BJ (cell line): ENCODE measurements around the gene GOLGA1. TPM values are rescaled to one million over a fixed set of nuclear protein-coding genes. Genes with fewer than 3 reads are reported as not detected.
"Not testable (repeated sequence)": the region's sequence is repeated elsewhere in the genome, so short reads cannot be mapped to it uniquely, and the experiment has no call there.

ENCODE experiments used
- CTCF ChIA-PET: fragments of 350-600 bp; formaldehyde crosslinking; extraction: SDS; loops from one replicate; lab custom pipeline; 2021; ENCODE audit warnings: antibody characterized with exemption, inconsistent platforms; lab: Yijun Ruan, JAX
- POLR2A ChIA-PET: fragments of 300-600 bp; sonication (Branson Sonifier 250); formaldehyde crosslinking; extraction: SDS; loops from one replicate; lab custom pipeline; 2021; ENCODE audit warnings: antibody characterized with exemption; lab: Charles Lee
- DNase-seq: peaks from one replicate; pipeline ENCODE4 v3.0.0-alpha.2; 2011; ENCODE audit warnings: low read depth
- H3K27me3 ChIP-seq: 2 replicates; pipeline ENCODE4 v1.6.0; 2011; ENCODE audit warnings: low read length; ENCODE audit not compliant: control insufficient read depth, insufficient read depth
- H3K36me3 ChIP-seq: 2 replicates; pipeline ENCODE4 v1.5.1; 2011; ENCODE audit warnings: low read length; ENCODE audit not compliant: control insufficient read depth, insufficient read depth
- H3K4me3 ChIP-seq: 2 replicates; pipeline ENCODE4 v1.5.1; 2011; ENCODE audit warnings: low read depth, mild to moderate bottlenecking, control low read depth, low read length
- polyA plus RNA-seq: library from polyadenylated mRNA; depleted of rRNA; stranded (reverse); fragments of >200 nt; gene quantifications from 2 replicates; pipeline ENCODE4 v1.2.3, GENCODE V29; 2011
- TF ChIP-seq, protein P1 (sequence below): IDR thresholded peaks from 2 replicates; pipeline ENCODE4 v1.5.1; 2011; ENCODE audit warnings: low read depth, mild to moderate bottlenecking, control low read depth, inconsistent platforms, low read length, moderate library complexity; ENCODE audit not compliant: insufficient read depth

The GOLGA1 gene
- polyA plus RNA-seq, 1 experiment, result 12.4 TPM

DNA sequence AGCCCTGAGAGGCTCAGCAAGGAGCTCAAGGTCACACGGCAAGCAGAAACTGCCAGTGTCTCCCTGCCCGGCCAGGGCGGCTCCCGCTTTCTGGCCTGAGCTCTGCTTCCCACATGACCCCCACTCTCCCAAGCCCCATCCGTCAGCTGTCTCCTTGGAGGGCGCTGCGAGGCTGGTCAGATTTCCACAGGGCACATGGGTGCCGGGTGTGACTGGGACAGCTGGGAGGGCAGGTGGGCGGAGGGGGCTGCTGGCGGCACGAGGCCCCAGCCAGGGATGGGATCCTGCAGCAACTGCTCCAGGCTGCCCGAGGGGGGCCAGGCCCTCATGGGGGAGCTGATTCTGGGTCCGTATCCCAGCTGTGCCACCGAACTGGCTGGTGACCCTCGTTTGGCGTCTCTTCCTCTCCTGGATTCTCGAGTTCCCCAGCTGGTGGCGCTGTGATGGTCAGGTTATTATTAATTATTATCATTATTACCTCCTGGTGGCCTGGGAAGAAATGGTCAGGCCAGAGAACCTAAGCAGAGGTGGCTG is 100.5 kb downstream of the GOLGA1 start:
- Histone ChIP-seq H3K36me3 (no peaks in the 10 kb centered on the region), H3K27me3 (no peaks in the 10 kb centered on the region), H3K4me3 (no peak overlapping the region)
- CTCF ChIA-PET, result interaction anchor here (0.7 to 36.1 kb wide), 14 partner anchors 9 to 87 kb away, joined by 3 to 1161 read pairs (median 4); partner anchors contain the start of genes NR6A1, OLFML2A, RPL35 and WDR38
- DNase-seq, result no peak
- TF ChIP-seq, protein P1, sequence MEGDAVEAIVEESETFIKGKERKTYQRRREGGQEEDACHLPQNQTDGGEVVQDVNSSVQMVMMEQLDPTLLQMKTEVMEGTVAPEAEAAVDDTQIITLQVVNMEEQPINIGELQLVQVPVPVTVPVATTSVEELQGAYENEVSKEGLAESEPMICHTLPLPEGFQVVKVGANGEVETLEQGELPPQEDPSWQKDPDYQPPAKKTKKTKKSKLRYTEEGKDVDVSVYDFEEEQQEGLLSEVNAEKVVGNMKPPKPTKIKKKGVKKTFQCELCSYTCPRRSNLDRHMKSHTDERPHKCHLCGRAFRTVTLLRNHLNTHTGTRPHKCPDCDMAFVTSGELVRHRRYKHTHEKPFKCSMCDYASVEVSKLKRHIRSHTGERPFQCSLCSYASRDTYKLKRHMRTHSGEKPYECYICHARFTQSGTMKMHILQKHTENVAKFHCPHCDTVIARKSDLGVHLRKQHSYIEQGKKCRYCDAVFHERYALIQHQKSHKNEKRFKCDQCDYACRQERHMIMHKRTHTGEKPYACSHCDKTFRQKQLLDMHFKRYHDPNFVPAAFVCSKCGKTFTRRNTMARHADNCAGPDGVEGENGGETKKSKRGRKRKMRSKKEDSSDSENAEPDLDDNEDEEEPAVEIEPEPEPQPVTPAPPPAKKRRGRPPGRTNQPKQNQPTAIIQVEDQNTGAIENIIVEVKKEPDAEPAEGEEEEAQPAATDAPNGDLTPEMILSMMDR, result peak; percentile 30
- POLR2A ChIA-PET, result no interaction called here

DNA sequence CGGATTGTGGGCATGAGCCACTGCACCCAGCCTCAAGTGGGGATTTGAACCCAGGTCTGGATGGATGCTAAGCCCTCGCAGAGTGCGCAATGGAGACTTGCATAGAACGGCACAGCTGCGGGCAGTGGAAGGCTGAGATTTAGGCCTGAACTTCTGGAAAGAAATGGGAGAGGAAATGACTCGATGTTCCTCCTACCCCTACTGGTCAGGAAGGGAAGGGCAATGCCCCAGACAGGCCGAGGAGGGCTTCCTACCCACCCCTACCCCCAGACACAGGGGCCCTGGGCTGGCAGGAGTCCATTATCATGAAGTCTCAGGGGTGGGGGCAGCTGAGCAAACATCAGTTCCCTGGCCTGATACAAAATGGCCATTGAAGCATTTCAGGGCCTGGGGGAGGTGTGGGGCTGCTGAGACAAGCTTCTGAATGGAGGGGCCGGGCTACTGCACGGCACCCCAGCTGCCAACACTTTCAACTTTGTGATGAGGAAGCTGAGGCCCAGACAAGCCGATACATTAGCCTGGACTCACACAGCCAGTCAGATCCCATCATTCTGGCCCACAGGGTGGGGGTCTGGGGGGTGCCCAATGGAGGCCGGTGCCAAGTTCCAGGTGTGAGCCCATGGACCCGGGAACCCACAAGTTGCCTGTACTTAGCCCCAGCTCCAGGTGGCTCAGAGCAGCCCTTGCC is 101.1 kb downstream of the GOLGA1 start:
- Histone ChIP-seq H3K27me3 (no peaks in the 10 kb centered on the region), H3K4me3 (no peak overlapping the region), H3K36me3 (no peaks in the 10 kb centered on the region)
- ChIA-PET CTCF (interaction anchor here (0.5 to 36.1 kb wide), 16 partner anchors 8 to 226 kb away, joined by 3 to 1161 read pairs (median 4); partner anchors contain the start of genes NR6A1, OLFML2A, RPL35 and WDR38), POLR2A (no interaction called here)
- TF ChIP-seq, protein P1, result peak; percentile 62
- DNase-seq, result no peak

DNA sequence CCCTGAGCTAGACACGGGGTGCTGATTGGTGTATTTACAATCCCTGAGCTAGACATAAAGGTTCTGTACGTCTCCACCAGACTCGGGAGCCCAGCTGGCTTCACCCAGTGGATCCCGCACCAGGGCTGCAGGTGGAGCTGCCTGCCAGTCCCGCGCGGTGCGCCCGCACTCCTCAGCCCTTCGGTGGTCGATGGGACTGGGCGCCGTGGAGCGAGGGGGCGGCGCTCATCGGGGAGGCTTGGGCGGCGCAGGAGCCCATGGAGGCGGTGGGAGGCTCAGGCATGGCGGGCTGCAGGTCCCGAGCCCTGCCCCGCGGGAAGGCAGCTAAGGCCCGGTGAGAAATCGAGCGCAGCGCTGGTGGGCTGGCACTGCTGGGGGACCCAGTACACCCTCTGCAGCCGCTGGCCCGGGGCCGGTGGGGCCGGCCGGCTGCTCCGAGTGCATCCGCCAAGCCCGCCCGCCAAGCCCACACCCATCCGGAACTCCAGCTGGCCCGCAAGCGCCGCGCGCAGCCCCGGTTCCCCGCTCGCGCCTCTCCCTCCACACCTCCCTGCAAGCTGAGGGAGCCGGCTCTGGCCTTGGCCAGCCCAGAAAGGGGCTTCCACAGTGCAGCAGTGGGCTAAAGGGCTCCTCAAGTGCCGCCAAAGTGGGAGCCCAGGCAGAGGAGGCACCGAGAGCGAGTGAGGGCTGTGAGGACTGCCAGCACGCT is 102.2 kb downstream of the GOLGA1 start:
- POLR2A ChIA-PET, DNase-seq: not testable (repeated sequence)

DNA sequence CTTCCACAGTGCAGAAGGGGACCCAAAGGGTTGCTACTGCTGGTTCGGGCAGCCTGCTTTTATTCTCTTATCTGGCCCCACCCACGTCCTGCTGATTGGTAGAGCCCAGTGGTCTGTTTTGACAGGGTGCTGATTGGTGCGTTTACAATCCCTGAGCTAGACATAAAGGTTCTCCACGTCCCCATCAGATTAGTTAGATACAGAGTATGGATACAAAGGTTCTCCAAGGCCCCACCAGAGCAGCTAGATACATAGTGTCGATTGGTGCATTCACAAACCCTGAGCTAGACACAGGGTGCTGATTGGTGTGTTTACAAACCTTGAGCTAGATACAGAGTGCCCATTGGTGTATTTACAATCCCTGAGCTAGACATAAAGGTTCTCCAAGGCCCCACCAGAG is 102.8 kb downstream of the GOLGA1 start:
- POLR2A ChIA-PET, H3K4me3 ChIP-seq, H3K36me3 ChIP-seq, DNase-seq, H3K27me3 ChIP-seq: not testable (repeated sequence)
- CTCF ChIA-PET, result interaction anchor here (1.5 to 36.1 kb wide), 3 partner anchors 9 to 62 kb away, joined by 4 to 1161 read pairs (median 236); partner anchors contain the start of genes NR6A1, OLFML2A and WDR38

More for the DNA sequence above, 102.2 kb downstream of the GOLGA1 start:
- not testable (repeated sequence) for H3K27me3 ChIP-seq, H3K4me3 ChIP-seq, H3K36me3 ChIP-seq
- CTCF ChIA-PET, result interaction anchor here (1.5 to 36.1 kb wide), 5 partner anchors 7 to 63 kb away, joined by 3 to 1161 read pairs (median 18); partner anchors contain the start of genes NR6A1, OLFML2A and WDR38

DNA sequence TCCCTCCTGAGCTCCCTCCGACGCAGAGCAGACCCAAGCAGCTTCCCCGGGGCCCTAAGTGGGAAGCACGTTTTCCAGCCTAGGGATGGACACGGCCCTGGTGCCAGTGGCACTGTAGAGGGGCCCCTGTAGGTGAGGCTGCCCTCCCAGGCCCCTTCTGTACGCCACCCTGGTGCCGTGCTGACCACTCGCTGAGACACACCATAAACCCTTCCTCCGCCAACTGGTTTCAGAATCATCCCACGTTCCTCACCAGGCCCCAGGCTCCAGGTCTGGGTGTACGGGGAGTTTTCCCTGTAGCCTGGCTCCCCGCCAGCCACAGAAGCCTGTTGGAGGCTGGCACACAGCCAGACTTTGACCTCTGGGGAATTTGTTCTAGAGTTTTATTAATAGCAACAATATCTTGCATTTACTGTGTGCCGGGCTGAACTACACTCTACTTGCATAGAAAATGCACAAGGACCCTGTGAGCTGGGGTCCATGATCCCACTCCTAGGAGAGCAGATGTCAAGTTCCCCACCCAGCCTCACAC is 105.8 kb downstream of the GOLGA1 start:
- DNase-seq, result no peak
- TF ChIP-seq, protein P1, result no peak
- POLR2A ChIA-PET, result no interaction called here
- no peaks in the 10 kb centered on the region for H3K27me3 ChIP-seq
- H3K36me3 ChIP-seq, result no peaks in the 10 kb centered on the region
- H3K4me3 ChIP-seq, result no peak overlapping the region
- CTCF ChIA-PET, result interaction anchor here (0.7 to 36.1 kb wide), 5 partner anchors 18 to 111 kb away, joined by 3 to 1161 read pairs (median 3); partner anchors contain the start of genes NR6A1, OLFML2A and WDR38
